Hepatocyte (in vitro differentiated cells): Measurements from ENCODE around the gene ATN1.

ENCODE experiments used
- CTCF ChIP-seq: fragments of 200-600 bp; sonication (generic); IDR thresholded peaks from 2 replicates; pipeline ENCODE4 v1.5.1; 2016; ENCODE audit warnings: antibody characterized with exemption, mild to moderate bottlenecking; ENCODE audit not compliant: poor library complexity
- EZH2 ChIP-seq: fragments of 200-600 bp; sonication (generic); IDR thresholded peaks from 2 replicates; pipeline ENCODE4 v1.6.1; 2016; ENCODE audit warnings: antibody characterized with exemption, mild to moderate bottlenecking, borderline replicate concordance

GRCh38 chr12:6963016-6963731 is 35.4 kb downstream of the ATN1 start:
- TF ChIP-seq CTCF (no peak), EZH2 (no peak)
